ENCODE data around the gene SNX19. TPM values are rescaled to one million over a fixed set of nuclear protein-coding genes. Genes with fewer than 3 reads are reported as not detected.

The SNX19 gene
- polyA plus RNA-seq, 1 donor, result 37.6 TPM

- H3K27me3 ChIP-seq (ENCODE audit: control insufficient read depth, insufficient read depth, low read length), result no peaks in the 10 kb centered on the region
- H3K27ac ChIP-seq (ENCODE audit: low read length), result no peak overlapping the region
- H3K4me1 ChIP-seq (ENCODE audit: control insufficient read depth, insufficient read depth, low read length), result no peaks in the 10 kb centered on the region
- H3K36me3 ChIP-seq (ENCODE audit: control insufficient read depth, insufficient read depth, low read length), result peaks cover 65% of the 10 kb centered on the region
- DNase-seq, result no peak
- WGBS (ENCODE audit: insufficient coverage, low lambda C conversion rate), result 95% methylated on average over 3 of the region's 6 CpGs
- no peak overlapping the region for H3K4me3 ChIP-seq (ENCODE audit: low read length)
- no peaks in the 10 kb centered on the region for H3K9me3 ChIP-seq (ENCODE audit: control insufficient read depth, low read depth, low read length)
Observed at GRCh38 chr11:130908061-130908460, 8.2 kb downstream of the SNX19 start.

GRCh38 chr11:130907229-130907628 lies 9.1 kb downstream of the SNX19 start:
- Histone ChIP-seq H3K36me3 (ENCODE audit: control insufficient read depth, insufficient read depth, low read length) (peaks cover 72% of the 10 kb centered on the region), H3K27ac (ENCODE audit: low read length) (no peak overlapping the region), H3K4me3 (ENCODE audit: low read length) (no peak overlapping the region), H3K27me3 (ENCODE audit: control insufficient read depth, insufficient read depth, low read length) (no peaks in the 10 kb centered on the region), H3K4me1 (ENCODE audit: control insufficient read depth, insufficient read depth, low read length) (no peaks in the 10 kb centered on the region), H3K9me3 (ENCODE audit: control insufficient read depth, low read depth, low read length) (no peaks in the 10 kb centered on the region)
- no peak for DNase-seq

- WGBS (ENCODE audit: insufficient coverage, low lambda C conversion rate), result no CpG with 5 or more reads among the region's 2 CpGs
- Histone ChIP-seq H3K27ac (ENCODE audit: low read length) (no peak overlapping the region), H3K27me3 (ENCODE audit: control insufficient read depth, insufficient read depth, low read length) (no peaks in the 10 kb centered on the region), H3K36me3 (ENCODE audit: control insufficient read depth, insufficient read depth, low read length) (peaks cover 78% of the 10 kb centered on the region), H3K4me1 (ENCODE audit: control insufficient read depth, insufficient read depth, low read length) (no peaks in the 10 kb centered on the region), H3K9me3 (ENCODE audit: control insufficient read depth, low read depth, low read length) (no peaks in the 10 kb centered on the region), H3K4me3 (ENCODE audit: low read length) (no peak overlapping the region)
- no peak for DNase-seq
Observed at GRCh38 chr11:130906616-130907015, 9.7 kb downstream of the SNX19 start.

GRCh38 chr11:130905512-130905911 lies 10.8 kb downstream of the SNX19 start:
- Histone ChIP-seq H3K4me3 (ENCODE audit: low read length) (no peak overlapping the region), H3K9me3 (ENCODE audit: control insufficient read depth, low read depth, low read length) (no peaks in the 10 kb centered on the region), H3K27me3 (ENCODE audit: control insufficient read depth, insufficient read depth, low read length) (no peaks in the 10 kb centered on the region), H3K27ac (ENCODE audit: low read length) (no peak overlapping the region), H3K36me3 (ENCODE audit: control insufficient read depth, insufficient read depth, low read length) (peaks cover 86% of the 10 kb centered on the region), H3K4me1 (ENCODE audit: control insufficient read depth, insufficient read depth, low read length) (no peaks in the 10 kb centered on the region)
- WGBS (ENCODE audit: insufficient coverage, low lambda C conversion rate), result 100% methylated on average over 2 of the region's 3 CpGs
- no peak for DNase-seq

GRCh38 chr11:130904380-130904779 lies 11.9 kb downstream of the SNX19 start:
- H3K4me1 ChIP-seq (ENCODE audit: control insufficient read depth, insufficient read depth, low read length), result no peaks in the 10 kb centered on the region
- H3K9me3 ChIP-seq (ENCODE audit: control insufficient read depth, low read depth, low read length), result no peaks in the 10 kb centered on the region
- H3K27ac ChIP-seq (ENCODE audit: low read length), result no peak overlapping the region
- no peak for DNase-seq
- H3K4me3 ChIP-seq (ENCODE audit: low read length), result no peak overlapping the region
- peaks cover 88% of the 10 kb centered on the region for H3K36me3 ChIP-seq (ENCODE audit: control insufficient read depth, insufficient read depth, low read length)
- no CpG with 5 or more reads among the region's 1 CpG for WGBS (ENCODE audit: insufficient coverage, low lambda C conversion rate)
- no peaks in the 10 kb centered on the region for H3K27me3 ChIP-seq (ENCODE audit: control insufficient read depth, insufficient read depth, low read length)

GRCh38 chr11:130902380-130902779 lies 13.9 kb downstream of the SNX19 start:
- WGBS (ENCODE audit: insufficient coverage, low lambda C conversion rate), result no CpG with 5 or more reads among the region's 3 CpGs

GRCh38 chr11:130899106-130899505 lies 17.2 kb downstream of the SNX19 start:
- no CpG with 5 or more reads among the region's 4 CpGs for whole genome bisulfite sequencing (ENCODE audit: insufficient coverage, low lambda C conversion rate)
- Histone ChIP-seq H3K4me1 (ENCODE audit: control insufficient read depth, insufficient read depth, low read length) (peaks cover 2% of the 10 kb centered on the region), H3K36me3 (ENCODE audit: control insufficient read depth, insufficient read depth, low read length) (peaks cover 87% of the 10 kb centered on the region), H3K27me3 (ENCODE audit: control insufficient read depth, insufficient read depth, low read length) (no peaks in the 10 kb centered on the region), H3K27ac (ENCODE audit: low read length) (no peak overlapping the region), H3K4me3 (ENCODE audit: low read length) (no peak overlapping the region), H3K9me3 (ENCODE audit: control insufficient read depth, low read depth, low read length) (no peaks in the 10 kb centered on the region)
- no peak for DNase-seq

More at GRCh38 chr11:130902380-130902779, 13.9 kb downstream of the SNX19 start:
- Histone ChIP-seq H3K27me3 (ENCODE audit: control insufficient read depth, insufficient read depth, low read length) (no peaks in the 10 kb centered on the region), H3K9me3 (ENCODE audit: control insufficient read depth, low read depth, low read length) (no peaks in the 10 kb centered on the region), H3K4me1 (ENCODE audit: control insufficient read depth, insufficient read depth, low read length) (peaks cover 2% of the 10 kb centered on the region), H3K4me3 (ENCODE audit: low read length) (no peak overlapping the region), H3K27ac (ENCODE audit: low read length) (no peak overlapping the region), H3K36me3 (ENCODE audit: control insufficient read depth, insufficient read depth, low read length) (peaks cover 93% of the 10 kb centered on the region)
- DNase-seq, result no peak

- WGBS (ENCODE audit: insufficient coverage, low lambda C conversion rate), result 67% methylated on average over 1 of the region's 17 CpGs
- H3K27ac ChIP-seq (ENCODE audit: low read length), result peak overlapping the region; percentile 74
- no peaks in the 10 kb centered on the region for H3K27me3 ChIP-seq (ENCODE audit: control insufficient read depth, insufficient read depth, low read length)
- DNase-seq, result peak; percentile 46 to 66
- peak overlapping the region; percentile 7 for H3K4me3 ChIP-seq (ENCODE audit: low read length)
- H3K9me3 ChIP-seq (ENCODE audit: control insufficient read depth, low read depth, low read length), result no peaks in the 10 kb centered on the region
- peaks cover 2% of the 10 kb centered on the region for H3K4me1 ChIP-seq (ENCODE audit: control insufficient read depth, insufficient read depth, low read length)
- peaks cover 90% of the 10 kb centered on the region for H3K36me3 ChIP-seq (ENCODE audit: control insufficient read depth, insufficient read depth, low read length)
Observed at GRCh38 chr11:130897262-130898182, 18.8 kb downstream of the SNX19 start.

GRCh38 chr11:130894322-130895025 lies 21.8 kb downstream of the SNX19 start:
- Histone ChIP-seq H3K27ac (ENCODE audit: low read length) (no peak overlapping the region), H3K27me3 (ENCODE audit: control insufficient read depth, insufficient read depth, low read length) (no peaks in the 10 kb centered on the region), H3K4me3 (ENCODE audit: low read length) (no peak overlapping the region), H3K4me1 (ENCODE audit: control insufficient read depth, insufficient read depth, low read length) (peaks cover 2% of the 10 kb centered on the region), H3K9me3 (ENCODE audit: control insufficient read depth, low read depth, low read length) (no peaks in the 10 kb centered on the region), H3K36me3 (ENCODE audit: control insufficient read depth, insufficient read depth, low read length) (peaks cover 71% of the 10 kb centered on the region)
- DNase-seq, result peak; percentile 66 to 68
- WGBS (ENCODE audit: insufficient coverage, low lambda C conversion rate), result no CpG with 5 or more reads among the region's 6 CpGs

GRCh38 chr11:130892861-130893260 lies 23.4 kb downstream of the SNX19 start:
- Histone ChIP-seq H3K27me3 (ENCODE audit: control insufficient read depth, insufficient read depth, low read length) (no peaks in the 10 kb centered on the region), H3K4me1 (ENCODE audit: control insufficient read depth, insufficient read depth, low read length) (no peaks in the 10 kb centered on the region), H3K27ac (ENCODE audit: low read length) (no peak overlapping the region), H3K36me3 (ENCODE audit: control insufficient read depth, insufficient read depth, low read length) (peaks cover 56% of the 10 kb centered on the region), H3K4me3 (ENCODE audit: low read length) (no peak overlapping the region), H3K9me3 (ENCODE audit: control insufficient read depth, low read depth, low read length) (no peaks in the 10 kb centered on the region)
- no peak for DNase-seq
- WGBS (ENCODE audit: insufficient coverage, low lambda C conversion rate), result 83% methylated on average over 1 of the region's 4 CpGs
